Hepatocyte (in vitro differentiated cells): ENCODE data around the gene ZNF407. TPM values are rescaled to one million over a fixed set of nuclear protein-coding genes. Genes with fewer than 3 reads are reported as not detected.

Experiments
- DNase-seq: peaks from one replicate; pipeline ENCODE4 v3.0.0-alpha.2; 2016; ENCODE audit warnings: low spot score
- H2AFZ ChIP-seq: fragments of 200-600 bp; sonication (generic); 2 replicates; pipeline ENCODE4 v1.6.0; 2016; ENCODE audit warnings: antibody characterized with exemption, mild to moderate bottlenecking
- H3K27ac ChIP-seq: fragments of 200-600 bp; sonication (generic); 2 replicates; pipeline ENCODE4 v1.5.1; 2016; ENCODE audit warnings: mild to moderate bottlenecking
- H3K27me3 ChIP-seq: fragments of 200-600 bp; sonication (generic); 2 replicates; pipeline ENCODE4 v1.6.1; 2016
- H3K36me3 ChIP-seq: fragments of 200-600 bp; sonication (generic); replicated peaks from 2 replicates; pipeline ENCODE4 v1.5.1; 2016; ENCODE audit warnings: low read depth; ENCODE audit not compliant: insufficient read depth
- H3K4me1 ChIP-seq: fragments of 200-600 bp; sonication (generic); 2 replicates; pipeline ENCODE4 v1.5.1; 2016; ENCODE audit warnings: mild to moderate bottlenecking, moderate library complexity; ENCODE audit not compliant: insufficient read depth
- H3K4me2 ChIP-seq: fragments of 200-600 bp; sonication (generic); 2 replicates; pipeline ENCODE4 v1.6.0; 2016
- H3K4me3 ChIP-seq: fragments of 200-600 bp; sonication (generic); 2 replicates; pipeline ENCODE4 v1.5.1; 2016; ENCODE audit warnings: mild to moderate bottlenecking
- H3K79me2 ChIP-seq: fragments of 200-600 bp; sonication (generic); 2 replicates; pipeline ENCODE4 v1.6.0; 2017; ENCODE audit warnings: mild to moderate bottlenecking
- H3K9me2 ChIP-seq: fragments of 200-600 bp; sonication (generic); replicated peaks from 2 replicates; pipeline ENCODE4 v1.6.0; 2017; ENCODE audit warnings: mild to moderate bottlenecking; ENCODE audit not compliant: insufficient read depth
- H3K9me3 ChIP-seq: fragments of 200-600 bp; sonication (generic); 2 replicates; pipeline ENCODE4 v1.5.1; 2016; ENCODE audit warnings: low read depth, mild to moderate bottlenecking
- H4K20me1 ChIP-seq: fragments of 200-600 bp; sonication (generic); 2 replicates; pipeline ENCODE4 v1.6.0; 2016; ENCODE audit warnings: mild to moderate bottlenecking; ENCODE audit not compliant: insufficient read depth, poor library complexity, severe bottlenecking
- EZH2 ChIP-seq: fragments of 200-600 bp; sonication (generic); IDR thresholded peaks from 2 replicates; pipeline ENCODE4 v1.6.1; 2016; ENCODE audit warnings: antibody characterized with exemption, mild to moderate bottlenecking, borderline replicate concordance
- EZH2phosphoT487 ChIP-seq: fragments of 200-600 bp; sonication (generic); IDR thresholded peaks from one replicate; pipeline ENCODE4 v1.6.1; 2018; ENCODE audit warnings: antibody characterized with exemption, mild to moderate bottlenecking, low read depth, moderate library complexity; ENCODE audit not compliant: unreplicated experiment, severe bottlenecking
- WGBS: methylation state at CpG from one replicate; pipeline ENCODE4 v1.1.6; 2016; ENCODE audit warnings: low lambda C conversion rate; ENCODE audit errors: missing lambda C conversion rate; 5-methylcytosine and 5-hydroxymethylcytosine counted together
- polyA plus RNA-seq: library from polyadenylated mRNA; unstranded; fragments of >200 nt; fragmentation: Nextera tagmentation; extraction: Ambion mirVana; gene quantifications from 2 replicates; pipeline ENCODE4 v1.2.1, GENCODE V29; 2016
- total RNA-seq: library from RNA; depleted of rRNA; stranded (reverse); fragments of >200 nt; gene quantifications from 2 replicates; pipeline ENCODE4 v1.2.3, GENCODE V29; 2014
- TF ChIP-seq, protein P1 (sequence below): fragments of 200-600 bp; sonication (generic); IDR thresholded peaks from 2 replicates; pipeline ENCODE4 v1.5.1; 2016; ENCODE audit warnings: antibody characterized with exemption, mild to moderate bottlenecking; ENCODE audit not compliant: poor library complexity

The ZNF407 gene
- total and polyA plus RNA-seq, 2 experiments from 2014 or later = 3.2 to 12.4 TPM

DNA sequence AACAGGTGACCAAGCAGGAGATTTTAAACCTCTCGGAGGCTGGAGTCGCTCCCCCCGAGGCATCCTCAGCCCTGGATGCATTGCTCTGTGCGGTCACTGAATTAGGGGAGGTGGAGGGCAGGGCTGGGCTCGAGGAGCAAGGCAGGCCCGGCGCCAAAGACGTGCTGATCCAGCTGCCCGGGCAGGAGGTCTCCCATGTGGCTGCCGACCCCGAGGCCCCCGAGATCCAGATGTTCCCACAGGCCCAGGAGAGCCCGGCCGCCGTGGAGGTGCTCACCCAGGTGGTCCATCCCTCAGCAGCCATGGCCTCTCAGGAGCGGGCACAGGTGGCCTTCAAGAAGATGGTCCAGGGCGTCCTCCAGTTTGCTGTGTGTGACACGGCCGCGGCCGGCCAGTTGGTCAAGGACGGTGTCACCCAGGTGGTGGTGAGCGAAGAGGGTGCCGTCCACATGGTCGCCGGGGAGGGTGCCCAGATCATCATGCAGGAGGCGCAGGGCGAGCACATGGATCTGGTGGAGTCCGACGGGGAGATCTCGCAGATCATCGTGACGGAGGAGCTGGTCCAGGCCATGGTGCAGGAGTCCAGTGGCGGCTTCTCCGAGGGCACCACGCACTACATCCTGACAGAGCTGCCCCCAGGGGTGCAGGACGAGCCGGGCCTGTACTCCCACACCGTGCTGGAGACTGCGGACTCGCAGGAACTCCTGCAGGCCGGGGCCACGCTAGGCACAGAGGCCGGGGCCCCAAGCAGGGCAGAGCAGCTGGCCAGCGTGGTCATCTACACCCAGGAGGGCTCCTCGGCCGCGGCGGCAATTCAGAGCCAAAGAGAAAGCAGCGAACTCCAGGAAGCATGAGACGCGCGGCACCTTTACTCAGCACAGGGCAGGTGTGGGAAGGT is 466.2 kb downstream of the ZNF407 start:
- H3K9me3 ChIP-seq = no peaks in the 10 kb centered on the region
- H3K27ac ChIP-seq = no peak overlapping the region
- H3K27me3 ChIP-seq = no peaks in the 10 kb centered on the region
- H4K20me1 ChIP-seq = no peaks in the 10 kb centered on the region
- no peaks in the 10 kb centered on the region for H3K36me3 ChIP-seq
- H3K4me3 ChIP-seq = no peak overlapping the region
- DNase-seq = no peak
- H3K4me1 ChIP-seq = no peaks in the 10 kb centered on the region
- TF ChIP-seq, protein P1, sequence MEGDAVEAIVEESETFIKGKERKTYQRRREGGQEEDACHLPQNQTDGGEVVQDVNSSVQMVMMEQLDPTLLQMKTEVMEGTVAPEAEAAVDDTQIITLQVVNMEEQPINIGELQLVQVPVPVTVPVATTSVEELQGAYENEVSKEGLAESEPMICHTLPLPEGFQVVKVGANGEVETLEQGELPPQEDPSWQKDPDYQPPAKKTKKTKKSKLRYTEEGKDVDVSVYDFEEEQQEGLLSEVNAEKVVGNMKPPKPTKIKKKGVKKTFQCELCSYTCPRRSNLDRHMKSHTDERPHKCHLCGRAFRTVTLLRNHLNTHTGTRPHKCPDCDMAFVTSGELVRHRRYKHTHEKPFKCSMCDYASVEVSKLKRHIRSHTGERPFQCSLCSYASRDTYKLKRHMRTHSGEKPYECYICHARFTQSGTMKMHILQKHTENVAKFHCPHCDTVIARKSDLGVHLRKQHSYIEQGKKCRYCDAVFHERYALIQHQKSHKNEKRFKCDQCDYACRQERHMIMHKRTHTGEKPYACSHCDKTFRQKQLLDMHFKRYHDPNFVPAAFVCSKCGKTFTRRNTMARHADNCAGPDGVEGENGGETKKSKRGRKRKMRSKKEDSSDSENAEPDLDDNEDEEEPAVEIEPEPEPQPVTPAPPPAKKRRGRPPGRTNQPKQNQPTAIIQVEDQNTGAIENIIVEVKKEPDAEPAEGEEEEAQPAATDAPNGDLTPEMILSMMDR = no peak
- TF ChIP-seq EZH2phosphoT487 (no peak), EZH2 (no peak)
- H3K9me2 ChIP-seq = no peaks in the 10 kb centered on the region
- no peak overlapping the region for H3K4me2 ChIP-seq
- no peaks in the 10 kb centered on the region for H3K79me2 ChIP-seq
- 96% methylated on average over 52 of the region's 53 CpGs for WGBS
- no peak overlapping the region for H2AFZ ChIP-seq

DNA sequence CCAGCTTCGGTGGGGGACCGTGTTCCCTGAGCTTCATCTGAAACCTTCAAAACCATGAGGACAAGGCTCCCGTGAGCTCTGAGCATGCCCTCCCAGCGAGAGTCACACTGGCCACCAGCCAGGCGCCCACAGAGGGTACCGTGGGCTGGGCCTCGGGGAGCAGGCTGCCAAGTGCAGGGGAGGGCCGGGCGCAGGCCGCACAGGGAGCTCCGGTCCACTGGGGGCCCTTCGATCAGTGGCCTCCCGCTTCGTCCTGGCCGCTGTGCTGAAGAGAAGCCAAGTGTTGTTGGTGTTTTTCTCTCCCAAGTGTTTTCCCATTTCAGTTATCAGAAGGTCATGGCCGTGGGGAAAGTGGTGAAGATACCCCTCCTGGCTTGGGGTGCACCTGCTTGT is 466.8 kb downstream of the ZNF407 start:
- Histone ChIP-seq H3K36me3 (no peaks in the 10 kb centered on the region), H4K20me1 (no peaks in the 10 kb centered on the region), H3K27me3 (no peaks in the 10 kb centered on the region), H2AFZ (no peak overlapping the region), H3K79me2 (no peaks in the 10 kb centered on the region), H3K4me1 (no peaks in the 10 kb centered on the region), H3K27ac (no peak overlapping the region), H3K9me2 (no peaks in the 10 kb centered on the region), H3K4me3 (no peak overlapping the region), H3K4me2 (no peak overlapping the region), H3K9me3 (no peaks in the 10 kb centered on the region)
- no peak for DNase-seq
- TF ChIP-seq, protein P1 = no peak
- TF ChIP-seq EZH2phosphoT487 (no peak), EZH2 (no peak)
- WGBS = 97% methylated on average over 16 of the region's 16 CpGs

DNA sequence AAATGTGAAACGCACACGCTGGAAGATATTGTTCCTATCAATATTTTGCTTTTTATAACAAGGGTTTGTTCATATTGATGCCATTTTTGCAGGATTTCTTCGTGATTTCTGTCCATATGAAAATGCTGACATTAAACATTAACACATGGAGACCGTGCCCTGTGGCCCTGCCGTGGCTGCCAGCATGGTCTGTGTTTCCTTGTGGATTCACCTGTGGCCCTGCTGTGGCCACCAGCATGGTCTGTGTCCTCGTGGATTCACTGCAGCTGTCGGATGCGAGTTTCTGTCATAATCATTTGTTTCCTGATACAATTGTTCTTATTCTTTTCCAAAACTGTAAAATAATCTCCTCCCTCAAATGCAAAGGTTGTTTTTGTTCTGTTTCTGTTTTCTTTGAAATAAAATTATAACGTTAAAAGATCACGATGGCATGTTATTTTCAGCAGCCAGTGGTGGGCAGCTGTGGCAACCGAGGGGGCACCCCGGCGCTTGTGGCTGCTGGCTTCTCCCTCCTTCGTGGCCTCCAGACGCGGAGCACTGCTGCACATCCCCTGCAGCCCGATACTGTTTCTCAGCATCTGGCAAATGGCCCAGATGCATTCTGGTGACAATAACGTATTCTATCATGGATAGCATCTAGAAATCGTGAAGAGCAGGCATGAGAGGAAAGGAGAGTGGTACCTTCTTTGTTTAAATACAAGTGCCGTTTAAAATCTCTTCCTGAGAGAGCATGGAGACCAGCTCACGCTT is 467.8 kb downstream of the ZNF407 start:
- H3K27me3 ChIP-seq = no peaks in the 10 kb centered on the region
- WGBS = 82% methylated on average over 21 of the region's 21 CpGs
- no peaks in the 10 kb centered on the region for H3K79me2 ChIP-seq
- no peak for DNase-seq
- TF ChIP-seq, protein P1 = no peak
- TF ChIP-seq EZH2phosphoT487 (no peak), EZH2 (no peak)
- no peaks in the 10 kb centered on the region for H3K4me1 ChIP-seq
- no peak overlapping the region for H3K4me2 ChIP-seq
- no peaks in the 10 kb centered on the region for H3K36me3 ChIP-seq
- no peak overlapping the region for H3K4me3 ChIP-seq
- no peak overlapping the region for H2AFZ ChIP-seq
- H4K20me1 ChIP-seq = no peaks in the 10 kb centered on the region
- H3K27ac ChIP-seq = no peak overlapping the region
- no peaks in the 10 kb centered on the region for H3K9me3 ChIP-seq
- no peaks in the 10 kb centered on the region for H3K9me2 ChIP-seq
